DMS 273 treated with DMSO at 0.1 percent for 48 hours (cell line): Measurements from ENCODE around the gene TROAP.
"Not testable (repeated sequence)": the region's sequence is repeated elsewhere in the genome, so short reads cannot be mapped to it uniquely, and the experiment has no call there.

Source experiments
- DNase-seq: peaks from one replicate; lab custom pipeline; 2025; lab: John Stamatoyannopoulos, UW

The TROAP gene

GRCh38 chr12:49295082-49295936 is 27.7 kb upstream of the TROAP start, which contains the start of gene PRPH:
Gene PRPH (plus strand): TSS chr12:49295147. CDS start chr12:49295201, 54 bp downstream.
- no peak for DNase-seq

DNA sequence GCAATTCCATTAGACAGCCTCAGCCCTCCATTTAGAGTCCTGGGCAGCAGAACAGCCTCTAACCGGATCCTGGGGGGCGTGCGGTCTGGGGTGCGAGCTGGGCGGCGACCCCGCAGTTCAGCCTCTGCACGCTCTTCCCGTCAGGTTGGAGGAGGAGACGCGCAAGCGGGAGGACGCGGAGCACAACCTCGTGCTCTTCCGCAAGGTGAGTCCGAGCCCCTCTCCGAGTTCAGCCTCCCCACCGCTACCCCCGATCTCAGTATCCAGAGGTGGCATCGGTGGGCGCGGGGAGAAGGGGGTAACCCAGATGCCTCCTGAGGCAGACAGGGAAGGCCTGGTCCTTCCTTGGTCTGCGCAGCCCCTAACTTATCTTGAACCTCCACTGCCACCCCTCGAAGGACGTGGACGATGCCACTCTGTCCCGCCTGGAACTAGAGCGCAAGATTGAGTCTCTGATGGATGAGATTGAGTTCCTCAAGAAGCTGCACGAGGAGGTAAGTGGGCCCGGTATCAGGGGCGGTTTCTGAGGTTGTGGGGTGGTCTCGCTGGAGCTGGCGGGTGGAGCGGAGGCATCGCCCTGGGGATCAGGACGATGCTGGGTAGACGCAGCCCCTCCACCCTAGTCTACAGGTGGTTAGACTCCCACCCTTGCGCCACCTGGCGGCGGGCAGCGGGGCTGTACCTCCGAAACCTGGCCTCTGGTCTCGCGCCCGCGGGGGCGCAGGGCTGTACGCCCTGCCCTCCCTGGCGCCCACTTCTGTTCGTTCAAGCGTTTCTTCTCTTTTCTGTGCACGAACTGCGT is 26.8 kb upstream of the TROAP start:
- DNase-seq = no peak

GRCh38 chr12:49296836-49297694 is 26.0 kb upstream of the TROAP start:
- DNase-seq = peak; percentile 34

DNA sequence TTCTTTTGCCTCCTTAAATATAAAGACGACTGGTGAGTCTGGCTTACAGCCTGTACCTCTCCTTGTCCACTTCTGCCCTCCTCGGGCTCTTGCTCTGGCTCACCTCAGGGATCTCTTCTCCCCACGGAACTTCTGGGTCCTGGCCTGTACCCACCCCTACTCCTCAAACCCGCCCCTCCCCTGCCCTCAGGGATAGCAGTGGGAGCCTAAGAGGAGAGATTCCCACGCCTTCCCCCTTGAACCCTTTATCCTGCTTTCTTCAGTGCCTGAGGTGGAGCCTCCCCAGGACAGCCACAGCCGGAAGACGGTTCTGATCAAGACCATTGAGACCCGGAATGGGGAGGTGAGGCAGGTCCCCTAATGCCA is 25.4 kb upstream of the TROAP start:
- no peak for DNase-seq

DNA sequence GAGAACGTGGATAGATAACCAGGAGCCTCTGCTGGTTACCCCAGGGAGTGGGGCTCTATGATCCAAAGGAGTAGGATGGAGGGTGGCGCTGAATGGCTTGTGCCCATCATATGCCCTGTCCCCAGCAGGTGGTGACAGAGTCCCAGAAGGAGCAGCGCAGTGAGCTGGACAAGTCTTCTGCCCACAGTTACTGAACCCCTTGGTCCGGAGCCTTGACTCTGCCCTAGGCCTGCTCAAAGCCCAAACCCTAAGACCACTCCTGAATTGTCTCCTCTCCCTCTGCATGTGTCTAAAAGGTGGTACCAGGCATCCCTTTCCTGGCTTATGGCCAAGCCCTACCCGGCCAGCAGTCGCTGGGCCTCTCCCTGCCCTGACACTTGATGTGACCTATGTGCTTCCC is 24.9 kb upstream of the TROAP start:
- DNase-seq = no peak

DNA sequence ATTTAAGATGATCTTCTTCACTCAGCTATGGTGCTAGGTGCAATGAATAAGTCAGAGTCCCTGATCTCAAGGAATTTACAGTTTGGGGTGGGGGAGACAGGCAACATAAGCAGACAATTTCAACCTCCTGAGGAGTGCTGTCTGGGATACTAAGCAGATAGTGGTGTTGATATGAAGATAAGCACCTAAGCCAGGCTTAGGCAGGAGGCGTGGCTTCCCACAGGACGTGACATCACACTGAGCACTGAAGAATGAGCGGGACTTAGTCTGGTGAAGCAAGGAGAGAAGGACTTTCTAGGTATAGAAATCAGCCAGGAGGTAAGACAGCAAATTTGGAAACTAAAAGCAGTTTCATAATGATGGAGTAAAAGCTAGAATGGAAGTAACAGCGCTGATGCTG is 21.3 kb upstream of the TROAP start:
- no peak for DNase-seq

- peak; percentile 25 for DNase-seq
Measured at GRCh38 chr12:49304161-49304560, 18.9 kb upstream of the TROAP start.

- DNase-seq = no peak
Measured at GRCh38 chr12:49305762-49306510, 17.1 kb upstream of the TROAP start.

DNA sequence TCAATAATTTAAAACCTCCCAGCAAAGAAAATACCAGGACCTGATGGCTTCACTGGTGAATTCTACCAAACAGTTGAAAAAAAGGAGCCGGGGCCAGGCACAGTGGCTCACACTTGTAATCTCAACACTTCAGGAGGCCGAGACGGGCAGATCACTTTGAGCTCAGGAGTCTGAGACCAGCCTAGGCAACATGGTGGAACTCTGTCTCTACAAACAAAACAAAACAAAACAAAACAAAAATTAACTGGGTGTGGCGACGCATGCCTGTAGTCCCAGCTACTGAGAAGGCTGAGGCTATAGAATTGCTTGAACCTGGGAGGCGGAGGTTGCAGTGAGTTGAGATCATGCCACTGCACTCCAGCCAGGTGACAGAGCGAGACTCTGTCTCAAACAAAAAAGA is 13.7 kb upstream of the TROAP start:
- DNase-seq = no peak

DNA sequence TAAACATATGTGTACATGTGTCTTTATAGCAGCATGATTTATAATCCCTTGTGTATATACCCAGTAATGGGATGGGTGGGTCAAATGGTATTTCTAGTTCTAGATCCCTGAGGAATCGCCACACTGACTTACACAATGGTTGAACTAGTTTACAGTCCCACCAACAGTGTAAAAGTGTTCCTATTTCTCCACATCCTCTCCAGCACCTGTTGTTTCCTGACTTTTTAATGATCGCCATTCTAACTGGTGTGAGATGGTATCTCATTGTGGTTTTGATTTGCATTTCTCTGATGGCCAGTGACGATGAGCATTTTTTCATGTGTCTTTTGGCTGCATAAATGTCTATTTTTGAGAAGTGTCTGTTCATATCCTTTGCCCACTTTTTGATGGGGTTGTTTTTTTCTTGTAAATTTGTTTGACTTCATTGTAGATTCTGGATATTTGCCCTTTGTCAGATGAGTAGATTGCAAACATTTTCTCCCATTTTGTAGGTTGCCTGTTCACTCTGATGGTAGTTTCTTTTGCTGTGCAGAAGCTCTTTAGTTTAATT is 12.5 kb upstream of the TROAP start:
- not testable (repeated sequence) for DNase-seq

DNA sequence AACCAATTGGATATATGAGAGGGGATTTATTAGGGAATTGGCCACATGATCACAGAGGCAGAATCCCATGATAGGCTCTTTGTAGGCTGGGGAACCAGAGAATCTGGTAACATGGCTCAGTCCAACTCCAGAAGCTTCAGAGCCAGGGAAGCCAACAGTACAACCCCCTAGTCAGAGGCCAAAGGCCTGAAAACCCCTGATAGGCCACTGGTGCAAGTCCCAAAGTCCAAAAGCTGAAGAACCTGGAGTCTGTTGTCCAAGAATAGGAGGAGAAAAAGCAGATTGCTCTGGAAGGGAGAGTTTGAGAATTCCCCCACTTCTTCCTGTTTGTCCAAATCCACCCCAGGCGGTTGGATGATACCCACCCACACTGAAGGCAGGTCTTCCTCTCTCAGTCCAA is 8.2 kb upstream of the TROAP start:
- DNase-seq = no peak

GRCh38 chr12:49317118-49317517 is 5.9 kb upstream of the TROAP start:
- DNase-seq = not testable (repeated sequence)

- DNase-seq = not testable (repeated sequence)
Measured at GRCh38 chr12:49320411-49321103, 2.5 kb upstream of the TROAP start.

DNA sequence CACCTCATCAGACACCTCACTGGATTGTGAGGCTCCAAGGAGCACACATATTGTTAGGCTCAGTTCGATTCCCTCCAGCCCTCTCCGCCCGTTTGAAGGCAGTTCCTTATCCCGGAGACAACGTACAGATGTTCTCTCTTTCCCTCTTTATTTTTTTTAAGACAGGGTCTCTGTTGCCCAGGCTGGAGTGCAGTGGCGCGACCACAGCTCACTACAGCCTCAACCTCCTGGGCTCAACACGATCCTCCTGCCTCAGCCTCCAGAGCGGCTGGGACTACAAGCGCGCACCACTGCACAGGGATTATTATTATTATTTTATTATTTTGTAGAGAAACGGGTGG is 718 bp upstream of the TROAP start:
- DNase-seq = no peak

- no peak for DNase-seq
Measured at GRCh38 chr12:49323524-49324097, 556 bp downstream of the TROAP start.

GRCh38 chr12:49325606-49326005 is 2.6 kb downstream of the TROAP start:
- DNase-seq = no peak

- no peak for DNase-seq
Measured at GRCh38 chr12:49327368-49327767, 4.3 kb downstream of the TROAP start.

- DNase-seq = no peak
Measured at GRCh38 chr12:49327887-49328286, 4.8 kb downstream of the TROAP start.

- DNase-seq = no peak
Measured at GRCh38 chr12:49328816-49329215, 5.8 kb downstream of the TROAP start.

- no peak for DNase-seq
Measured at GRCh38 chr12:49330032-49330619, 7.1 kb downstream of the TROAP start.
